ENCODE measurements around the gene ZNF488. TPM values are rescaled to one million over a fixed set of nuclear protein-coding genes. Genes with fewer than 3 reads are reported as not detected.

ZNF488 gene
- total and polyA plus RNA-seq, 10 donors = 0.02 to 0.26 (median 0.11) TPM; not detected in 6

- 84 to 94% (median 93%) methylated on average over 7 to 22 of the region's 22 CpGs for WGBS, 5 donors
- Histone ChIP-seq H3K27me3 (replicated peaks in 1 of 7) (no peaks in the 10 kb centered on the region), H3K27ac (no peak overlapping the region), H3K4me3 (no peak overlapping the region), H3K4me1 (no peaks in the 10 kb centered on the region), H3K36me3 (no peaks in the 10 kb centered on the region), H3K9me3 (no peaks in the 10 kb centered on the region)
- TF ChIP-seq, protein P1, sequence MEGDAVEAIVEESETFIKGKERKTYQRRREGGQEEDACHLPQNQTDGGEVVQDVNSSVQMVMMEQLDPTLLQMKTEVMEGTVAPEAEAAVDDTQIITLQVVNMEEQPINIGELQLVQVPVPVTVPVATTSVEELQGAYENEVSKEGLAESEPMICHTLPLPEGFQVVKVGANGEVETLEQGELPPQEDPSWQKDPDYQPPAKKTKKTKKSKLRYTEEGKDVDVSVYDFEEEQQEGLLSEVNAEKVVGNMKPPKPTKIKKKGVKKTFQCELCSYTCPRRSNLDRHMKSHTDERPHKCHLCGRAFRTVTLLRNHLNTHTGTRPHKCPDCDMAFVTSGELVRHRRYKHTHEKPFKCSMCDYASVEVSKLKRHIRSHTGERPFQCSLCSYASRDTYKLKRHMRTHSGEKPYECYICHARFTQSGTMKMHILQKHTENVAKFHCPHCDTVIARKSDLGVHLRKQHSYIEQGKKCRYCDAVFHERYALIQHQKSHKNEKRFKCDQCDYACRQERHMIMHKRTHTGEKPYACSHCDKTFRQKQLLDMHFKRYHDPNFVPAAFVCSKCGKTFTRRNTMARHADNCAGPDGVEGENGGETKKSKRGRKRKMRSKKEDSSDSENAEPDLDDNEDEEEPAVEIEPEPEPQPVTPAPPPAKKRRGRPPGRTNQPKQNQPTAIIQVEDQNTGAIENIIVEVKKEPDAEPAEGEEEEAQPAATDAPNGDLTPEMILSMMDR (IDR thresholded peaks at IDR 0.05 in 8 of 11, conservative IDR thresholded peaks at IDR 0.05 in 3 of 11) = no peak
- TF ChIP-seq POLR2AphosphoS5 (IDR thresholded peaks at IDR 0.05) (no peak), POLR2A (IDR thresholded peaks at IDR 0.05) (no peak)
- intact Hi-C loops (cut with DNase I; ENCODE audit: low total_unique reads) = no loop called here
- no peak for DNase-seq
These were observed 34.6 kb downstream of the ZNF488 start for GRCh38 chr10:47349516-47349915.

GRCh38 chr10:47348661-47349470 lies 35.2 kb downstream of the ZNF488 start:
- Histone ChIP-seq H3K4me1 (no peaks in the 10 kb centered on the region), H3K27ac (no peak overlapping the region), H3K36me3 (no peaks in the 10 kb centered on the region), H3K9me3 (no peaks in the 10 kb centered on the region), H3K27me3 (replicated peaks in 1 of 7) (no peaks in the 10 kb centered on the region), H3K4me3 (no peak overlapping the region)
- TF ChIP-seq, protein P1 (IDR thresholded peaks at IDR 0.05 in 8 of 11, conservative IDR thresholded peaks at IDR 0.05 in 3 of 11) = no peak
- TF ChIP-seq POLR2AphosphoS5 (IDR thresholded peaks at IDR 0.05) = no peak
- TF ChIP-seq POLR2A (IDR thresholded peaks at IDR 0.05) = no peak
- DNase-seq = peak; percentile 71
- intact Hi-C loops (cut with DNase I; ENCODE audit: low total_unique reads) = no loop called here
- 85 to 93% (median 88%) methylated on average over 15 to 36 of the region's 36 CpGs for WGBS, 5 donors

DNA sequence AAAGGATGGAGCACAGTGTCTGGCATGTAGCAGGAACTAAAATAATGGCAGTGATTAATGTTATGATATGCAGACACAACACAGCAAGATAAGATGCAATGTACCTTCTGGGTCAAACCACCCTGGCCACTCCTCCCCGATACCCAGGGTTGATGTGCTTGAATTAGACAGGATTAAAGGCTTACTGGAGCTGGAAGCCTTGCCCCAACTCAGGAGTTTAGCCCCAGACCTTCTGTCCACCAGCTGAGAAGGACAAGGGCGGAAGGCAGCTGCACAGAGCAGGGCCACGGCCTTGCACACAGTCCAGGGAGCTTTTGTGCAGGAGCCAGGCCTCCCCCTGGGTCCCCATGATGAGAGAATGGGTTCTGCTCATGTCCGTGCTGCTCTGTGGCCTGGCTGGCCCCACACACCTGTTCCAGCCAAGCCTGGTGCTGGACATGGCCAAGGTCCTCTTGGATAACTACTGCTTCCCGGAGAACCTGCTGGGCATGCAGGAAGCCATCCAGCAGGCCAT lies 35.9 kb downstream of the ZNF488 start, which contains the start of gene RBP3:
Gene RBP3 (plus strand): TSS at position 226 of the 514 bp plus-strand sequence. CDS start 122 bp downstream, at position 348.
- 70 to 100% (median 81%) methylated on average over 1 to 5 of the region's 5 CpGs for WGBS, 5 donors

DNA sequence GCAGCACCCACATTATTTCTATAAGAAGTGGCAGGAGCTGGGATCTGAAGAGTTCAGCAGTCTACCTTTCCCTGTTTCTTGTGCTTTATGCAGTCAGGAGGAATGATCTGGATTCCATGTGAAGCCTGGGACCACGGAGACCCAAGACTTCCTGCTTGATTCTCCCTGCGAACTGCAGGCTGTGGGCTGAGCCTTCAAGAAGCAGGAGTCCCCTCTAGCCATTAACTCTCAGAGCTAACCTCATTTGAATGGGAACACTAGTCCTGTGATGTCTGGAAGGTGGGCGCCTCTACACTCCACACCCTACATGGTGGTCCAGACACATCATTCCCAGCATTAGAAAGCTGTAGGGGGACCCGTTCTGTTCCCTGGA lies 36.8 kb downstream of the ZNF488 start:
- Histone ChIP-seq H3K27me3 (replicated peaks in 1 of 7) (peaks cover 0 to 6% (median 0%) of the 10 kb centered on the region in 7 donors), H3K4me1 (no peaks in the 10 kb centered on the region), H3K36me3 (no peaks in the 10 kb centered on the region), H3K9me3 (no peaks in the 10 kb centered on the region), H3K27ac (no peak overlapping the region), H3K4me3 (no peak overlapping the region)
- 70 to 85% (median 79%) methylated on average over 4 of the region's 4 CpGs for WGBS, 5 donors
- no peak for TF ChIP-seq POLR2A (IDR thresholded peaks at IDR 0.05)
- no peak for TF ChIP-seq POLR2AphosphoS5 (IDR thresholded peaks at IDR 0.05)
- TF ChIP-seq, protein P1 (IDR thresholded peaks at IDR 0.05 in 8 of 11, conservative IDR thresholded peaks at IDR 0.05 in 3 of 11) = no peak
- intact Hi-C loops (cut with DNase I; ENCODE audit: low total_unique reads) = no loop called here
- DNase-seq = no peak

More for the DNA sequence above, 35.9 kb downstream of the ZNF488 start, which contains the start of gene RBP3:
- intact Hi-C loops (cut with DNase I; ENCODE audit: low total_unique reads) = no loop called here
- Histone ChIP-seq H3K9me3 (no peaks in the 10 kb centered on the region), H3K36me3 (no peaks in the 10 kb centered on the region), H3K4me3 (no peak within 1 kb of the TSS), H3K27me3 (replicated peaks in 1 of 7) (peaks cover 0 to 5% (median 0%) of the 10 kb centered on the region in 7 donors), H3K27ac (no peak within 1 kb of the TSS), H3K4me1 (no peaks in the 10 kb centered on the region)
- DNase-seq = peak; percentile 37
- no peak for TF ChIP-seq POLR2A (IDR thresholded peaks at IDR 0.05)
- TF ChIP-seq, protein P1 (IDR thresholded peaks at IDR 0.05 in 8 of 11, conservative IDR thresholded peaks at IDR 0.05 in 3 of 11) = no peak
